ENCODE measurements around the gene HEATR5A. TPM values are rescaled to one million over a fixed set of nuclear protein-coding genes. Genes with fewer than 3 reads are reported as not detected.
"Not testable (repeated sequence)": the region's sequence is repeated elsewhere in the genome, so short reads cannot be mapped to it uniquely, and the experiment has no call there.

Gene HEATR5A
- total RNA-seq, 8 experiments from 2014 or later: 9.2 to 54.6 (median 22.9) TPM

DNA sequence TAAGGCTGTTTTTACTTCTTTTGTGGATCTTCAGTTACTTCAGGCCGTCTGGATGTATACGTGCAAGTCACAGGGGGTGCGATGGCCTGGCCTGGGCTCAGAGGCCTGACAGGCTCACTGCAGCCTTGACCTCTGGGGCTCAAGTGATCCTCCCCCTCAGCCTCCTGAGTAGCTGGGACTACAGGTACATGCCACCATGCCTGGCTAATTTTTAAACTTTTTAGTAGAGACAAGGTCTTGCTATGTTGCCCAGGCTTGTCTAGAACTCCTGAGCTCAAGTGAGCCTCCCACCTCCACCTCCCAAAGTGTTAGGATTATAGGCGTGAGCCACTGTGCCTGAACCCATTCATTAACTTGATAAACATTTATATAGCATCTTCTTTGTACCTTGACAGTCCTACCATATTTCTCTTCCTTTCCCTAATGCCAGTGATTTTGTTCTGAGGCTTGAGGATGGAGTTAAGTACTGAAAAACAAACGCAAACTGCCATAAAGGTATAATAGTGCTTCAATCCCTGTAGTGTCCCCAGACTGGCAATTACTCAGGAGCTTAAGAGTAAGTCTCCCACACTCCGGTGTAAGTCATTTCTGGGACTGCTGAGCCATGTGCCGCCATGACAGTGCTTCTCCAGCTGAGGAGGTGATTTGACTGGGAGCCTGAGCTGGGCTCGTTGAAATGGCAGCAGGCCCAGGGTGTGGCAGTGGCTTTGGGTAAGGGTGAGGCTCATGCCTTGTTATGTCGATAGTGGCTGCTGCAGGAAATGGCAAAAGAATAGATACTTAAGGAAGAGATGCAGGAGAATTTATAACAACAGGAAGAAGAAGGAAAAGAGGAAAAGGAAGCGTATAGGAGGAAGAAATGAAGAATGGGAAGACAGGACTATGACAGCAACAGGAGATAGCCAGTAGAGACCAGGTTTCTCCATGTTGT, 169.1 kb downstream of the HEATR5A start:
- Histone ChIP-seq H3K27ac (no peak overlapping the region), H3K4me1 (replicated peaks in 1 of 2) (no peaks in the 10 kb centered on the region), H3K4me3 (no peak overlapping the region)
- in situ Hi-C loops (cut with MboI; ENCODE audit: low pct_unique_long_range_greater_than_20kb in 2 of 9, low sequenced_read_pairs in 9 of 9, unreplicated experiment in 9 of 9): no loop called here
- ATAC-seq (replicated peaks in 6 of 8): peak in 3 of 8 experiments; percentile 48 to 85 (median 65)
- WGBS, 10 experiments: 40 to 91% (median 70%) methylated on average over 3 to 7 of the region's 10 CpGs; no CpG with 5 or more reads in 1 of the 10 experiments

DNA sequence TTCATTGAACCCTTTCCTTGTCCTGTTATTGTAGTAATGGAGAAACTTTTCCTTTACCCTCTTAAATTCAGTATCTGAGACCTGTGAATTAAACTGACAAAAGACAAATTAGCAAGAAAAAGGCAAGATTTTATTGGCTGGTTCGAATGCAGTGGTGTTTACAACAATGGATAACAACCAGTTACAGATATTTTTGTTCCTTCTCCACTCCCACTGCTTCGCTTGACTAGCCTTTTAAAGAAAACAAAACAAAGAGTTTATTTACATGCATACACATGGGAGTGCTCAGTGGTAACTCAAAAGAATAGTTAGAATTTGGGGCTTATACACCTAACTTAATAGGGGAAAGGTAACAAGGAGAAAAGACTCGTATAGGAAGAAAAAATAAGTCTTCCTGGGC, 175.7 kb downstream of the HEATR5A start:
- in situ Hi-C loops (cut with MboI; ENCODE audit: low pct_unique_long_range_greater_than_20kb in 2 of 9, low sequenced_read_pairs in 9 of 9, unreplicated experiment in 9 of 9): no loop called here
- WGBS, 10 experiments: 27 to 90% (median 72%) methylated on average over 1 to 3 of the region's 3 CpGs; no CpG with 5 or more reads in 1 of the 10 experiments
- Histone ChIP-seq H3K27ac (no peak overlapping the region), H3K4me1 (replicated peaks in 1 of 2) (no peaks in the 10 kb centered on the region), H3K4me3 (no peak overlapping the region)
- no peak for ATAC-seq (replicated peaks in 6 of 8)

GRCh38 chr14:31243860-31244259, 176.5 kb downstream of the HEATR5A start:
- Histone ChIP-seq H3K4me1 (replicated peaks in 1 of 2) (no peaks in the 10 kb centered on the region), H3K4me3 (no peak overlapping the region), H3K27ac (no peak overlapping the region)
- no peak for ATAC-seq (replicated peaks in 6 of 8)
- in situ Hi-C loops (cut with MboI; ENCODE audit: low pct_unique_long_range_greater_than_20kb in 2 of 9, low sequenced_read_pairs in 9 of 9, unreplicated experiment in 9 of 9): no loop called here
- 62 to 100% (median 94%) methylated on average over 1 to 8 of the region's 8 CpGs for whole genome bisulfite sequencing, 10 experiments

- H3K4me3 ChIP-seq; in situ Hi-C loops (cut with MboI; ENCODE audit: low pct_unique_long_range_greater_than_20kb in 2 of 9, low sequenced_read_pairs in 9 of 9, unreplicated experiment in 9 of 9); H3K27ac ChIP-seq; H3K4me1 ChIP-seq (replicated peaks in 1 of 2): not testable (repeated sequence)
- 50 to 100% (median 83%) methylated on average over 2 to 8 of the region's 10 CpGs for WGBS, 10 experiments
- peak in 3 of 8 experiments; percentile 49 to 68 (median 63) for ATAC-seq (replicated peaks in 6 of 8)
Measured at GRCh38 chr14:31242161-31242940, 178.0 kb downstream of the HEATR5A start.

Other genes with a start within 250 kb of the HEATR5A start
- gene HECTD1, start 212.8 kb downstream of the HEATR5A start, total RNA-seq: 100 to 1,000 TPM in 7 of 8 experiments, 10 to 100 TPM in 1; 98.6 to 560 (median 132) TPM
- gene DTD2, start 37.0 kb upstream of the HEATR5A start, total RNA-seq: 10 to 100 TPM; 16.1 to 29.3 (median 23.3) TPM
- under 1 TPM in 1 of 8 experiments, not detected in 7; 0.62 TPM for gene GPR33, start 67.5 kb upstream of the HEATR5A start, total RNA-seq
- gene NUBPL, start 140.9 kb upstream of the HEATR5A start, total RNA-seq: 10 to 100 TPM in 7 of 8 experiments, 1 to 10 TPM in 1; 8.8 to 18.2 (median 10.7) TPM